Transverse colon (tissue), 4 donors: ENCODE measurements around the gene ANKRD36C.
"Not testable (repeated sequence)": the region's sequence is repeated elsewhere in the genome, so short reads cannot be mapped to it uniquely, and the experiment has no call there.

ENCODE experiments used
- EP300 ChIP-seq: sonication (generic); formaldehyde crosslinking; IDR thresholded peaks from one replicate; pipeline ENCODE4 v1.6.1; 2017; ENCODE audit warnings: antibody characterized with exemption, low read depth
- POLR2A ChIP-seq: fragments of 450-650 bp; IDR thresholded peaks from one replicate; pipeline ENCODE4 v1.6.1; 2016; ENCODE audit warnings: antibody characterized with exemption, mild to moderate bottlenecking, moderate library complexity
- POLR2AphosphoS5 ChIP-seq, 3 donors: sonication (generic); formaldehyde crosslinking; IDR thresholded peaks; one replicate each; pipeline ENCODE4 v1.6.1; 2016; ENCODE audit warnings: antibody characterized with exemption in 3 of 3
- TF ChIP-seq, protein P1 (sequence below), 5 experiments: fragments of 200-600 bp in 3 of 5; fragments of 450-650 bp in 2 of 5; sonication (generic) in 3 of 5; IDR thresholded peaks; 1 replicate in 2 of 5; 2 replicates in 3 of 5; pipeline ENCODE4 v1.5.1; 2016 to 2017; ENCODE audit warnings: antibody characterized with exemption in 5 of 5, inconsistent platforms in 3 of 5, mild to moderate bottlenecking in 2 of 5, moderate library complexity in 1 of 5

GRCh38 chr2:96019909-96020590 is 28.4 kb upstream of the ANKRD36C start:
- not testable (repeated sequence) for TF ChIP-seq EP300; POLR2A; POLR2AphosphoS5 (IDR thresholded peaks at IDR 0.05)
- TF ChIP-seq, protein P1, sequence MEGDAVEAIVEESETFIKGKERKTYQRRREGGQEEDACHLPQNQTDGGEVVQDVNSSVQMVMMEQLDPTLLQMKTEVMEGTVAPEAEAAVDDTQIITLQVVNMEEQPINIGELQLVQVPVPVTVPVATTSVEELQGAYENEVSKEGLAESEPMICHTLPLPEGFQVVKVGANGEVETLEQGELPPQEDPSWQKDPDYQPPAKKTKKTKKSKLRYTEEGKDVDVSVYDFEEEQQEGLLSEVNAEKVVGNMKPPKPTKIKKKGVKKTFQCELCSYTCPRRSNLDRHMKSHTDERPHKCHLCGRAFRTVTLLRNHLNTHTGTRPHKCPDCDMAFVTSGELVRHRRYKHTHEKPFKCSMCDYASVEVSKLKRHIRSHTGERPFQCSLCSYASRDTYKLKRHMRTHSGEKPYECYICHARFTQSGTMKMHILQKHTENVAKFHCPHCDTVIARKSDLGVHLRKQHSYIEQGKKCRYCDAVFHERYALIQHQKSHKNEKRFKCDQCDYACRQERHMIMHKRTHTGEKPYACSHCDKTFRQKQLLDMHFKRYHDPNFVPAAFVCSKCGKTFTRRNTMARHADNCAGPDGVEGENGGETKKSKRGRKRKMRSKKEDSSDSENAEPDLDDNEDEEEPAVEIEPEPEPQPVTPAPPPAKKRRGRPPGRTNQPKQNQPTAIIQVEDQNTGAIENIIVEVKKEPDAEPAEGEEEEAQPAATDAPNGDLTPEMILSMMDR (IDR thresholded peaks at IDR 0.05) = not testable (repeated sequence)
